LHCN-M2 (cell line): ENCODE data around the gene ARNT2. TPM values are rescaled to one million over a fixed set of nuclear protein-coding genes. Genes with fewer than 3 reads are reported as not detected.
A peak's percentile ranks its signal among the peaks of the same experiment; 100 is the strongest.

Source experiments
- DNase-seq: peaks from one replicate; pipeline ENCODE4 v3.0.0-alpha.2; 2012; ENCODE audit warnings: low read depth
- total RNA-seq: library from RNA; depleted of rRNA; stranded (reverse); fragments of >200 nt; gene quantifications from 2 replicates; pipeline ENCODE4 v1.2.3, GENCODE V29; 2014

ARNT2 gene
- total RNA-seq, 1 experiment from 2014 or later, result 17.9 TPM

GRCh38 chr15:80405970-80406369 lies 1.8 kb downstream of the ARNT2 start:
- DNase-seq, result no peak

- no peak for DNase-seq
These were observed 7.7 kb downstream of the ARNT2 start for GRCh38 chr15:80411788-80412288.

GRCh38 chr15:80414546-80415357 lies 10.6 kb downstream of the ARNT2 start:
- DNase-seq, result no peak

GRCh38 chr15:80415358-80415670 lies 11.1 kb downstream of the ARNT2 start:
- no peak for DNase-seq

- no peak for DNase-seq
These were observed 12.5 kb downstream of the ARNT2 start for GRCh38 chr15:80416702-80417101.

- DNase-seq, result peak; percentile 52
These were observed 14.8 kb downstream of the ARNT2 start for GRCh38 chr15:80418892-80419537.

GRCh38 chr15:80419546-80419945 lies 15.4 kb downstream of the ARNT2 start:
- no peak for DNase-seq

GRCh38 chr15:80420658-80421057 lies 16.5 kb downstream of the ARNT2 start:
- DNase-seq, result no peak

GRCh38 chr15:80423215-80423614 lies 19.0 kb downstream of the ARNT2 start:
- peak; percentile 9 for DNase-seq

GRCh38 chr15:80424381-80424780 lies 20.2 kb downstream of the ARNT2 start:
- DNase-seq, result peak; percentile 20

GRCh38 chr15:80426316-80426715 lies 22.1 kb downstream of the ARNT2 start:
- DNase-seq, result no peak

GRCh38 chr15:80429964-80430363 lies 25.8 kb downstream of the ARNT2 start:
- DNase-seq, result no peak

- DNase-seq, result no peak
These were observed 27.6 kb downstream of the ARNT2 start for GRCh38 chr15:80431635-80432344.

- no peak for DNase-seq
These were observed 28.1 kb downstream of the ARNT2 start for GRCh38 chr15:80432345-80432702.

- no peak for DNase-seq
These were observed 29.7 kb downstream of the ARNT2 start for GRCh38 chr15:80433836-80434235.

- no peak for DNase-seq
These were observed 30.9 kb downstream of the ARNT2 start for GRCh38 chr15:80434926-80435720.

- DNase-seq, result peak; percentile 49
These were observed 32.5 kb downstream of the ARNT2 start for GRCh38 chr15:80436511-80437307.

- no peak for DNase-seq
These were observed 33.2 kb downstream of the ARNT2 start for GRCh38 chr15:80437334-80437891.

GRCh38 chr15:80439140-80439539 lies 35.0 kb downstream of the ARNT2 start:
- DNase-seq, result no peak

GRCh38 chr15:80440024-80440423 lies 35.8 kb downstream of the ARNT2 start:
- DNase-seq, result no peak

- no peak for DNase-seq
These were observed 36.9 kb downstream of the ARNT2 start for GRCh38 chr15:80441041-80441440.
